Measurements from ENCODE around the gene LRR1. TPM values are rescaled to one million over a fixed set of nuclear protein-coding genes. Genes with fewer than 3 reads are reported as not detected.

Gene LRR1
- total and polyA plus RNA-seq, 4 donors = 5.7 to 11.9 (median 7.6) TPM

DNA sequence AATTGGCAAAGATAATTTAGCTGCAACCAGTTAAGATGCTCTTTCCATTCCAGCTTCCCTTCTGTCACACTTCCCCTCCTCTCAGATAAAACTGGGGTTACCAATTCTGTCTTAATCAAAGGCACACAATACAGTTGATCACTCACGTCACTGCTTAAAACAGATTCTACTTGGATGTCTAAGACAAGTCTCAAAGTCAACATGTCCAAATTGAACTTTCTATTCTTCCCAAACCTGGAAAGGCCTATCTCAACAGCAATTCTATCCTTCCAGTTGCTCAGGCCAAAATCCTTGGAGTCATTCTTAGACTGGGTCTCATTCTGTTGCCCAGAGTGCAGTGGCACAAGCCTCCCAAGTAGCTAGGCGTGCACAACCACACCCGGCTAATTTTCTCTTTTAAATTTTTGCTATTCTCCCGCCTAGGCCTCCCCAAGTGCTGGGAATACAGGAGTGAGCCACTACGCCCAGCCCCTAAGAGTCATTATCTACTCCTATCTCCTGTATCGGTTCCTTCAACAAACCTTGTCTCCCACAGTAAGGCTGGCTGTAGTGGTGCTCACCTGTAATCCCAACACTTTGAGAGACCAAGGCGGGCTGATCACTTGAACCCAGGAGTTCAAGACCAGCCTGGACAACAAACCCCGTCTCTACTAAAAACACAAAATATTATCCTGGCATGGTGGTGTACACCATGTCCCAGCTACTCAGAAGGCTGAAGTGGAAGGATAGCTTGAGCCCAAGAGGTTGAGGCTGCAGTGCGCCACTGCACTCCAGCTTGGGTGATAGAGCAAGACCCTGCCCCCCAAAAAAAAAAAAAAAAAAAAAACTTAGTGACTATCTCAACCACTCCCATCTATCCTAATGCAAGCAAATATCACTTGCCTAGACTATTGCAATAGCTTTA lies 17.3 kb upstream of the LRR1 start:
- no peaks in the 10 kb centered on the region for H3K27me3 ChIP-seq (ENCODE audit: control insufficient read depth in 3 of 3, insufficient read depth in 3 of 3, low read length in 2 of 3)
- no peak overlapping the region for H3K27ac ChIP-seq (ENCODE audit: low read depth in 1 of 2, low read length in 1 of 2)
- H3K9ac ChIP-seq (ENCODE audit: insufficient read depth in 1 of 2, low read length in 2 of 2) = no peak overlapping the region
- H3K4me3 ChIP-seq = no peak overlapping the region
- no peak for DNase-seq
- TF ChIP-seq, protein P1, sequence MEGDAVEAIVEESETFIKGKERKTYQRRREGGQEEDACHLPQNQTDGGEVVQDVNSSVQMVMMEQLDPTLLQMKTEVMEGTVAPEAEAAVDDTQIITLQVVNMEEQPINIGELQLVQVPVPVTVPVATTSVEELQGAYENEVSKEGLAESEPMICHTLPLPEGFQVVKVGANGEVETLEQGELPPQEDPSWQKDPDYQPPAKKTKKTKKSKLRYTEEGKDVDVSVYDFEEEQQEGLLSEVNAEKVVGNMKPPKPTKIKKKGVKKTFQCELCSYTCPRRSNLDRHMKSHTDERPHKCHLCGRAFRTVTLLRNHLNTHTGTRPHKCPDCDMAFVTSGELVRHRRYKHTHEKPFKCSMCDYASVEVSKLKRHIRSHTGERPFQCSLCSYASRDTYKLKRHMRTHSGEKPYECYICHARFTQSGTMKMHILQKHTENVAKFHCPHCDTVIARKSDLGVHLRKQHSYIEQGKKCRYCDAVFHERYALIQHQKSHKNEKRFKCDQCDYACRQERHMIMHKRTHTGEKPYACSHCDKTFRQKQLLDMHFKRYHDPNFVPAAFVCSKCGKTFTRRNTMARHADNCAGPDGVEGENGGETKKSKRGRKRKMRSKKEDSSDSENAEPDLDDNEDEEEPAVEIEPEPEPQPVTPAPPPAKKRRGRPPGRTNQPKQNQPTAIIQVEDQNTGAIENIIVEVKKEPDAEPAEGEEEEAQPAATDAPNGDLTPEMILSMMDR (IDR thresholded peaks at IDR 0.05; ENCODE audit: control extremely low read depth, extremely low read depth) = no peak
- no peaks in the 10 kb centered on the region for H3K9me3 ChIP-seq (ENCODE audit: control insufficient read depth in 4 of 4, insufficient read depth in 3 of 4, low read length in 3 of 4)
- ATAC-seq (ENCODE audit: insufficient read depth, low FRiP score) = no peak
- peaks cover 19 to 24% (median 21%) of the 10 kb centered on the region in 4 donors for H3K36me3 ChIP-seq (ENCODE audit: control insufficient read depth in 4 of 4, insufficient read depth in 4 of 4, low read length in 4 of 4)
- WGBS, 2 donors = 75 to 86% methylated on average over 9 of the region's 9 CpGs
- peaks cover 0 to 19% (median 10%) of the 10 kb centered on the region in 5 donors for H3K4me1 ChIP-seq (ENCODE audit: control insufficient read depth in 5 of 5, insufficient read depth in 5 of 5, low read length in 5 of 5)

DNA sequence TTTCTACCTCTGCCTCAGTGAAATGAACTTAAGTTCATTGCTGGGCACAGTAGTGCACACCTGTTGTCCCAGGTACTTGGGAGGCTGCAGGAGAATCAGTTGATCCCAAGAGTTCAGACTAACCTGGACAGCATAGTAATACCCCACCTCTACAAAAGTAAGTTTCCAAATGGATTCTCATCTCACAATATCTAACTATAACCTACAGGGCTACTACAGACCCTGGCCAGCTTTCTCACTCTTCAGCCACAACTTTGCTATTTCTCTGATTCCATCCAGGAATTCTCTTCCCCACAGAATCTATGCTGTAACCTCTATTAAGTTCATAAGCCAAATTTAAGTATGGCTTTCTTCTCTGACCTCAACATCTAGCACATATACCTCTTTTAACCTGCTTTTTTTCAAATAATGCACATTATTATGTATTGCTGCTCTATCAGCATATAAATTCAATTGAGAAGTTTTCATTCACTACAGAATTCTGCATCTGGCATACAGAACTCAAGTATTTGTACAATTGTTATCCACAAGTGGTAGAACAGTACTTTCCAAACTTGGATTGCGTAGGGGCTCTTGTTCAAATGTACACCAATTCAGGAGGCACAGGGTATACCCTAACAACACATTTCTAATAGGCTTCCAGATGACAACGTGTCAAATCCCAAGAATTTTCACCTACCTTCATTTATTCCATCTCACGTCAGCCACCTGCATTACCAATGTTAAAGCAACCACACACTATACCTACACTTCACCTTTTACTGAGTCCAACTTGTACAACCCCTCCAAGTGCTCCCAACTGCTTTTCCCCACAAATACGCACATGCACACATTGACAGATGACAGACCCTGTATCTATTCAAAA lies 16.4 kb upstream of the LRR1 start:
- Histone ChIP-seq H3K9ac (ENCODE audit: insufficient read depth in 1 of 2, low read length in 2 of 2) (no peak overlapping the region), H3K36me3 (ENCODE audit: control insufficient read depth in 4 of 4, insufficient read depth in 4 of 4, low read length in 4 of 4) (peaks cover 11 to 20% (median 17%) of the 10 kb centered on the region in 4 donors), H3K27me3 (ENCODE audit: control insufficient read depth in 3 of 3, insufficient read depth in 3 of 3, low read length in 2 of 3) (no peaks in the 10 kb centered on the region), H3K4me1 (ENCODE audit: control insufficient read depth in 5 of 5, insufficient read depth in 5 of 5, low read length in 5 of 5) (peaks cover 0 to 19% (median 10%) of the 10 kb centered on the region in 5 donors), H3K27ac (ENCODE audit: low read depth in 1 of 2, low read length in 1 of 2) (no peak overlapping the region), H3K9me3 (ENCODE audit: control insufficient read depth in 4 of 4, insufficient read depth in 3 of 4, low read length in 3 of 4) (no peaks in the 10 kb centered on the region), H3K4me3 (no peak overlapping the region)
- 76 to 90% methylated on average over 4 of the region's 4 CpGs for WGBS, 2 donors
- no peak for DNase-seq
- TF ChIP-seq, protein P1 (IDR thresholded peaks at IDR 0.05; ENCODE audit: control extremely low read depth, extremely low read depth) = no peak
- no peak for ATAC-seq (ENCODE audit: insufficient read depth, low FRiP score)

DNA sequence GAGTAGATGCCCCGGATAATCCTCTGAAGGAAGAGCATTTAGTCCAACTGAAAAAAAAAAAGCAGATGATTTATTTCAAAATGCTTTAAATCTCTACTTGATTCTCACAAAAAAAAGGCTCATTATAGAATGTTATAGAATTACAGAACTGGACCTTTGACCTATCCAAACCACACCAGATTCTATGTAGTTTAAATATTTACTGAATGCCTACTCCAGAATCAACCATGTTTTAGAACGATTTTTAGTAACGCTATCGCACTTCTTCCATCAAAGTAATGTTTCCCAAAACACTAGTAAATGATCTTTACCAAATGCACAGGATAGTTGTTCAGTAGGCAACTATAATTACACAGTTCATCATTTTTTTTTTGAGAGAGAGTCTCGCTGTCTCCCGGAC lies 15.1 kb upstream of the LRR1 start:
- 78 to 89% methylated on average over 6 of the region's 6 CpGs for WGBS, 2 donors
- Histone ChIP-seq H3K4me1 (ENCODE audit: control insufficient read depth in 5 of 5, insufficient read depth in 5 of 5, low read length in 5 of 5) (peaks cover 0 to 19% (median 10%) of the 10 kb centered on the region in 5 donors), H3K4me3 (no peak overlapping the region), H3K36me3 (ENCODE audit: control insufficient read depth in 4 of 4, insufficient read depth in 4 of 4, low read length in 4 of 4) (peaks cover 9 to 20% (median 16%) of the 10 kb centered on the region in 4 donors), H3K9me3 (ENCODE audit: control insufficient read depth in 4 of 4, insufficient read depth in 3 of 4, low read length in 3 of 4) (no peaks in the 10 kb centered on the region), H3K27me3 (ENCODE audit: control insufficient read depth in 3 of 3, insufficient read depth in 3 of 3, low read length in 2 of 3) (no peaks in the 10 kb centered on the region), H3K27ac (ENCODE audit: low read depth in 1 of 2, low read length in 1 of 2) (no peak overlapping the region), H3K9ac (ENCODE audit: insufficient read depth in 1 of 2, low read length in 2 of 2) (no peak overlapping the region)
- no peak for ATAC-seq (ENCODE audit: insufficient read depth, low FRiP score)
- no peak for DNase-seq
- TF ChIP-seq, protein P1 (IDR thresholded peaks at IDR 0.05; ENCODE audit: control extremely low read depth, extremely low read depth) = no peak
